K562 (cell line): ENCODE results near the gene LRRC38. TPM values are rescaled to one million over a fixed set of nuclear protein-coding genes. Genes with fewer than 3 reads are reported as not detected.

Source experiments
- ATAC-seq: fragments of 200-7000 bp; cut with Tn5 transposase; 3 replicates; pipeline ENCODE4 v1.9.1; 2020; ENCODE audit warnings: moderate library complexity
- BruUV-seq: library from RNA; stranded (reverse); fragments of 400-500 nt; replicated peaks from 2 replicates; lab custom pipeline; 2021; lab: Mats Ljungman, UMichigan
- CTCF ChIA-PET: fragments of 300-600 bp; formaldehyde crosslinking; extraction: SDS; loops from one replicate; lab custom pipeline; 2021; ENCODE audit warnings: low intra/inter-chr PET ratio; lab: Yijun Ruan, JAX
- POLR2A ChIA-PET: fragments of 300-600, 350-650 bp; sonication (Branson Sonifier 250); formaldehyde crosslinking; extraction: SDS; loops from one replicate; lab custom pipeline; 2021; ENCODE audit warnings: antibody characterized with exemption, inconsistent platforms; lab: Yijun Ruan, JAX
- DNase-seq, 4 experiments: peaks; one replicate each; pipeline versions ENCODE4 v3.0.0 to v3.0.0-alpha.2; 2011 to 2018; ENCODE audit warnings: low spot score in 3 of 4, mixed read lengths in 3 of 4; ENCODE audit errors: extremely low read depth in 1 of 4
- FAIRE-seq: peaks from 2 replicates; lab custom pipeline; 2011; peaks lifted over from hg19 to GRCh38; lab: Jason Lieb, UNC
- H2AFZ ChIP-seq: 2 replicates; pipeline ENCODE4 v1.6.0; 2011; ENCODE audit warnings: low read depth, low read length, control low read depth, inconsistent platforms
- H3K27ac ChIP-seq: fragments of 200-600 bp; 3 replicates; pipeline ENCODE4 v1.8.0; 2011; ENCODE audit warnings: low read depth, mild to moderate bottlenecking, control low read depth, inconsistent platforms, low read length, moderate library complexity, mixed read lengths; ENCODE audit errors: extremely low read depth
- H3K27me3 ChIP-seq, 2 experiments: fragments of 300-600 bp in 1 of 2; 2 replicates in 1 of 2; 3 replicates in 1 of 2; pipeline versions ENCODE4 v1.6.0 to v1.8.0; 2011; ENCODE audit warnings: inconsistent platforms in 2 of 2, low read length in 2 of 2, mild to moderate bottlenecking in 1 of 2, mixed read lengths in 1 of 2, moderate library complexity in 1 of 2; ENCODE audit not compliant: control insufficient read depth in 2 of 2, insufficient read depth in 2 of 2
- H3K36me3 ChIP-seq: fragments of 300-600 bp; 3 replicates; pipeline ENCODE4 v1.8.0; 2011; ENCODE audit warnings: mild to moderate bottlenecking, low read length, inconsistent platforms; ENCODE audit not compliant: control insufficient read depth, insufficient read depth
- H3K4me1 ChIP-seq, 2 experiments: fragments of 200-600 bp in 1 of 2; replicated peaks in 1 of 2; 2 replicates in 1 of 2; 3 replicates in 1 of 2; pipeline versions ENCODE4 v1.5.1 to v1.8.0; 2011; ENCODE audit warnings: inconsistent platforms in 2 of 2, low read length in 2 of 2, mild to moderate bottlenecking in 1 of 2, mixed read lengths in 1 of 2, moderate library complexity in 1 of 2; ENCODE audit not compliant: control insufficient read depth in 2 of 2, insufficient read depth in 2 of 2
- H3K4me2 ChIP-seq: 2 replicates; pipeline ENCODE4 v1.6.1; 2011; ENCODE audit warnings: low read length, control low read depth, inconsistent platforms, mixed read lengths; ENCODE audit not compliant: insufficient read depth
- H3K4me3 ChIP-seq: fragments of 200-600 bp; sonication (generic), shearing (Covaris generic); 2 replicates; pipeline ENCODE4 v1.5.1; 2016; ENCODE audit warnings: control low read depth, inconsistent platforms
- H3K79me2 ChIP-seq: fragments of 200-600 bp; 3 replicates; pipeline ENCODE4 v1.8.0; 2011; ENCODE audit warnings: low read length, inconsistent platforms; ENCODE audit not compliant: control insufficient read depth, insufficient read depth
- H3K9ac ChIP-seq, 2 experiments: 2 replicates each; pipeline versions ENCODE4 v1.6.0 to v1.6.1; 2011; ENCODE audit warnings: low read depth in 2 of 2, low read length in 2 of 2, control low read depth in 1 of 2, inconsistent platforms in 1 of 2, mild to moderate bottlenecking in 1 of 2, mixed read lengths in 1 of 2; ENCODE audit not compliant: insufficient read depth in 1 of 2
- H3K9me1 ChIP-seq: one replicate; pipeline ENCODE4 v1.6.0; 2011; ENCODE audit warnings: inconsistent platforms, mild to moderate bottlenecking, low read length, moderate library complexity; ENCODE audit not compliant: control insufficient read depth, insufficient read depth
- H3K9me3 ChIP-seq: replicated peaks from 2 replicates; pipeline ENCODE4 v1.5.1; 2011; ENCODE audit warnings: low read depth, low read length, inconsistent platforms; ENCODE audit not compliant: control insufficient read depth, insufficient read depth
- H4K20me1 ChIP-seq: replicated peaks from 2 replicates; pipeline ENCODE4 v1.6.1; 2011; ENCODE audit warnings: low read length, inconsistent platforms, mixed read lengths; ENCODE audit not compliant: control insufficient read depth, insufficient read depth
- BACH1 ChIP-seq: fragments of 200-800 bp; sonication (Bioruptor generic); IDR thresholded peaks from 2 replicates; pipeline ENCODE4 v1.6.1; 2016; ENCODE audit warnings: missing genetic modification characterization, missing compliant biosample characterization
- BCLAF1 ChIP-seq, 2 experiments: fragments of 450-650 bp in 1 of 2; IDR thresholded peaks; 2 replicates each; pipeline ENCODE4 v1.6.1; 2011 to 2017; ENCODE audit warnings: low read depth in 2 of 2, antibody characterized with exemption in 1 of 2, borderline replicate concordance in 1 of 2, low read length in 1 of 2, mild to moderate bottlenecking in 1 of 2, mixed read lengths in 1 of 2; ENCODE audit not compliant: control insufficient read depth in 1 of 2
- CBX8 ChIP-seq: fragments of 200-600 bp; sonication (generic); IDR thresholded peaks from 2 replicates; pipeline ENCODE4 v1.6.1; 2012; ENCODE audit warnings: borderline replicate concordance, mixed run types, low read depth, mild to moderate bottlenecking, moderate library complexity, mixed read lengths, low read length, control low read depth, inconsistent platforms; ENCODE audit not compliant: poor library complexity, severe bottlenecking; ENCODE audit errors: extremely low read depth
- ILK ChIP-seq: fragments of 450-650 bp; IDR thresholded peaks from 2 replicates; pipeline ENCODE4 v1.6.1; 2016; ENCODE audit warnings: missing genetic modification characterization, low read depth, mild to moderate bottlenecking, missing compliant biosample characterization, moderate library complexity, borderline replicate concordance
- KDM5B ChIP-seq: fragments of 200-600 bp; sonication (generic); IDR thresholded peaks from 2 replicates; pipeline ENCODE4 v1.6.1; 2012; ENCODE audit warnings: low read depth, mild to moderate bottlenecking, moderate library complexity, low read length, control low read depth, inconsistent platforms; ENCODE audit not compliant: insufficient replicate concordance
- KLF1 ChIP-seq: fragments of 450-650 bp; IDR thresholded peaks from 2 replicates; pipeline ENCODE4 v1.6.1; 2016; ENCODE audit warnings: missing genetic modification characterization, missing compliant biosample characterization
- MBD2 ChIP-seq: sonication (generic); IDR thresholded peaks from 2 replicates; pipeline ENCODE4 v1.6.1; 2016; ENCODE audit warnings: low read depth, borderline replicate concordance
- MLLT1 ChIP-seq, 2 experiments: fragments of 450-650 bp; IDR thresholded peaks; 2 replicates each; pipeline ENCODE4 v1.6.1; 2016
- RBM39 ChIP-seq: fragments of 200-400 bp; formaldehyde crosslinking; optimal IDR thresholded peaks from 2 replicates; pipeline ENCODE3; 2018; ENCODE audit warnings: low read depth, low read length
- SAP30 ChIP-seq: fragments of 200-600 bp; sonication (generic); IDR thresholded peaks from 2 replicates; pipeline ENCODE4 v1.6.1; 2012; ENCODE audit warnings: borderline replicate concordance, low read depth, mild to moderate bottlenecking, moderate library complexity, low read length, control low read depth, inconsistent platforms; ENCODE audit not compliant: insufficient read depth, poor library complexity, severe bottlenecking
- SMAD1 ChIP-seq: fragments of 150-350 bp; IDR thresholded peaks from 2 replicates; pipeline ENCODE4 v1.6.1; 2014; ENCODE audit warnings: low read length, low read depth; ENCODE audit not compliant: partially characterized antibody
- TAF9B ChIP-seq: fragments of 450-650 bp; IDR thresholded peaks from 2 replicates; pipeline ENCODE4 v1.6.1; 2018; ENCODE audit warnings: mild to moderate bottlenecking; ENCODE audit not compliant: partially characterized antibody
- ZNF445 ChIP-seq: fragments of 250-450 bp; sonication (Bioruptor Pico); IDR thresholded peaks from 2 replicates; pipeline ENCODE4 v1.4.0; 2020; ENCODE audit warnings: low read depth, mild to moderate bottlenecking, moderate library complexity
- ZNF449 ChIP-seq: fragments of 250-450 bp; sonication (Bioruptor Pico); IDR thresholded peaks from 2 replicates; pipeline ENCODE4 v1.8.0; 2022; ENCODE audit warnings: moderate library complexity, mild to moderate bottlenecking, inconsistent platforms
- ZSCAN29 ChIP-seq: fragments of 450-650 bp; IDR thresholded peaks from 2 replicates; pipeline ENCODE4 v1.6.1; 2017
- WGBS: fragments of 100-300 bp; shearing (Covaris generic); methylation state at CpG from one replicate; pipeline ENCODE4 v1.1.6; 2016; ENCODE audit warnings: low coverage, mixed read lengths; ENCODE audit not compliant: insufficient coverage; ENCODE audit errors: missing lambda C conversion rate; 5-methylcytosine and 5-hydroxymethylcytosine counted together
- in situ Hi-C: fragments of 300-500 bp; cut with MboI; formaldehyde crosslinking; loops from 4 replicates; pipeline ENCODE4 v1.15.0; 2018; ENCODE audit warnings: inconsistent platforms, mixed read lengths
- intact Hi-C: fragments of 100-400 bp; cut with micrococcal nuclease; formaldehyde crosslinking; loops from 2 replicates; pipeline ENCODE4 v1.14.2; 2022
- polyA plus RNA-seq, 8 experiments: library from polyadenylated mRNA; depleted of rRNA in 4 of 8; stranded (reverse) in 5 of 8; unstranded in 3 of 8; fragments of >200 nt; fragmentation: Nextera tagmentation in 2 of 8; fragmentation: Illumina TruSeq in 1 of 8; extraction: Ambion mirVana in 2 of 8; extraction: Trizol in 1 of 8; gene quantifications; 2 replicates each; pipeline versions ENCODE4 v1.2.1 to v1.2.3, GENCODE V29; 2011 to 2014; ENCODE audit warnings: inconsistent platforms in 1 of 8, missing spikeins in 1 of 8
- total RNA-seq, 7 experiments: library from RNA; depleted of rRNA in 6 of 7; stranded (reverse); fragments of >200 nt in 6 of 7; fragmentation: Illumina TruSeq in 2 of 7; extraction: Trizol in 2 of 7; gene quantifications; 2 replicates each; pipeline versions ENCODE4 v1.2.1 to v1.2.3, GENCODE V29; 2011 to 2021; ENCODE audit warnings: low replicate concordance in 1 of 7

Gene LRRC38
- total and polyA plus RNA-seq, 9 of the 15 experiments (the other 6 are each of a cell fraction or from before 2014, with no cell fraction given): not detected

GRCh38 chr1:13510499-13510898 lies 3.3 kb downstream of the LRRC38 start:
- peaks cover 2% of the 10 kb centered on the region for H3K9me1 ChIP-seq
- TF ChIP-seq KLF1 (tag): no peak
- TF ChIP-seq ILK (tag): no peak
- no peak for TF ChIP-seq ZNF445 (CRISPR knock-in tag)
- no peak for TF ChIP-seq MBD2
- TF ChIP-seq BACH1 (tag): no peak
- no peak for TF ChIP-seq SMAD1
- no peak for TF ChIP-seq TAF9B
- no peak for TF ChIP-seq ZNF449 (CRISPR knock-in tag)
- no peak for TF ChIP-seq MLLT1 (IDR thresholded peaks at IDR 0.05)
- no peak for TF ChIP-seq ZSCAN29
- TF ChIP-seq BCLAF1 (IDR thresholded peaks at IDR 0.05; ENCODE audit: borderline replicate concordance in 1 of 2, control insufficient read depth in 1 of 2, low read depth in 2 of 2, low read length in 1 of 2): no peak
- TF ChIP-seq SAP30: no peak
- no peak for TF ChIP-seq RBM39
- TF ChIP-seq KDM5B: no peak
- TF ChIP-seq CBX8: no peak

More at GRCh38 chr1:13510499-13510898, 3.3 kb downstream of the LRRC38 start:
- in situ Hi-C loops: no loop called here
- ChIA-PET CTCF (no interaction called here), POLR2A (interaction anchor here (0.6 to 1.3 kb wide), 2 partner anchors 16 to 45 kb away, joined by 3 read pairs; no protein-coding TSS in a partner anchor)
- intact Hi-C loops: no loop called here
- WGBS: under 1% methylated on average over 6 of the region's 6 CpGs
- DNase-seq: no peak
- H3K9ac ChIP-seq: no peak overlapping the region
- BruUV-seq: no TSS peak
- no peak overlapping the region for H3K4me3 ChIP-seq
- no peaks in the 10 kb centered on the region for H3K9me3 ChIP-seq
- H3K36me3 ChIP-seq: no peaks in the 10 kb centered on the region
- peaks cover 0 to 5% of the 10 kb centered on the region in 2 experiments; a peak in 1 of 5 replicates for H3K4me1 ChIP-seq
- no peak for FAIRE-seq
- H3K4me2 ChIP-seq: no peak overlapping the region
- H3K79me2 ChIP-seq: no peaks in the 10 kb centered on the region
- peaks cover 10% of the 10 kb centered on the region for H4K20me1 ChIP-seq
- ATAC-seq: no peak
- H3K27ac ChIP-seq: no peak overlapping the region
- peaks cover 9 to 74% of the 10 kb centered on the region in 2 experiments; a peak in 4 of 5 replicates for H3K27me3 ChIP-seq
- no peak overlapping the region for H2AFZ ChIP-seq
